GM12892 (cell line): ENCODE results near the gene LYRM4.

Experiments
- POLR2AphosphoS5 ChIP-seq: IDR thresholded peaks from 2 replicates; pipeline ENCODE4 v1.6.1; 2011; ENCODE audit warnings: low read depth, low read length, control low read depth
- TAF1 ChIP-seq: IDR thresholded peaks from 2 replicates; pipeline ENCODE4 v1.6.1; 2011; ENCODE audit warnings: low read depth, mild to moderate bottlenecking, control low read depth, low read length, borderline replicate concordance

DNA sequence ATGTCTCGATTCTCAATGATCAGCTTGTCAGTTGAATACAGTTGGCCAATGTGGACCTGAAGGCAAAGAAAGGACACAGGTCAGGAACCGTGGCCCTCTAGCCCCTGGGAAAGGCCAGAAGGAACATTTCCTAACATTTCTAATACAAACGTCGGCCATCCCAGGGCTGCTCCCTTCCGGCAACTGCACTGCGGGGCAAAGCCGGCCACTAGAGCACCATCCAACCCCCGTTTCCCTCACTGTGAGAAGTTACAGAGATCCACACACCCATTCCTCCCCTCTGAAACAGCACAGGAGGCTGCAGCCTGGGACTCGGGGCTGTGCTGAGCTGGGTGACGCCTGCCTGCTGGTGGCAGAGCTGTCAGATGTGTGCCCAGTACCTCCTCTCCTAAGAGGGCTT is 151.3 kb downstream of the LYRM4 start:
- TF ChIP-seq TAF1 (no peak), POLR2AphosphoS5 (no peak)
